HG03565 (cell line): ENCODE data around the gene VAV2.
A peak's percentile ranks its signal among the peaks of the same experiment; 100 is the strongest.

Experiments
- ATAC-seq: cut with Tn5 transposase; IDR thresholded peaks from one replicate; pipeline ENCODE4 v1.9.1; 2021; ENCODE audit warnings: mild to moderate bottlenecking, moderate library complexity; ENCODE audit not compliant: unreplicated experiment

The VAV2 gene

DNA sequence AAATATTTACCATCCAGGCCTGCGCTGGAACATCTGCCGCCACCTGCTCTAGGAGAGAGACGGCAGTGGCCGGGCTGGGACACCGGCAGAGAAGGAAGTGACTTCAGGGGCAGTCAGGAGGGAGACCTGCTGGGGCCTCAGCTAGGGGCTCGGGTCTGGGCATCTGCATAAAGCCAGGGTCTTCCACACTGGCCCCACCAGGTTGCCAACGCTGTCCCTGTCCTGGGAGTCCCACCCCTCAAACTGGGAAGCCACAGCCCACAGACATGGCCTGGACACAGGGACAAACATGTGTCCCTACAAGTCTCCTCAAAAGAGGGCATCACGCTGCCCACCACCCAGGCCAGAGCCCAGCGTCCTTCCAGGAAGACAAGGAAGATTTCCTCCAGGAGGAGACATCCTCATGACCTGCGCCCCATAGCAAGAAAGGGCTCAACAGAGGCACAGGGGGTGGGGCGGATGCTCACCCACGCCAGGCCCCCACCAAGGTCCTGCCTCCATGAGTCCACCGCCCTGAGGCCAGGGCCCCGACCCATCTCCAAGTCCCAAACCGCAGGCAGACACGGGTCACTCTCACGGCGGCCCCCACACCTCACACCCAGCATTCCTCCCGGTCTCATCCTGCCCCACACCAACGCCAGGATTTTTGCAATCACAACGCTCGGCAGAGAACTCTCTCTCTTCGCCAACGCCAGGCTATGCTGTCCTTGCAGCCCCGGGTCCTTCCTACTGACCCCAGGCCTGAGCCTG, 9.0 kb downstream of the VAV2 start:
- ATAC-seq = no peak

DNA sequence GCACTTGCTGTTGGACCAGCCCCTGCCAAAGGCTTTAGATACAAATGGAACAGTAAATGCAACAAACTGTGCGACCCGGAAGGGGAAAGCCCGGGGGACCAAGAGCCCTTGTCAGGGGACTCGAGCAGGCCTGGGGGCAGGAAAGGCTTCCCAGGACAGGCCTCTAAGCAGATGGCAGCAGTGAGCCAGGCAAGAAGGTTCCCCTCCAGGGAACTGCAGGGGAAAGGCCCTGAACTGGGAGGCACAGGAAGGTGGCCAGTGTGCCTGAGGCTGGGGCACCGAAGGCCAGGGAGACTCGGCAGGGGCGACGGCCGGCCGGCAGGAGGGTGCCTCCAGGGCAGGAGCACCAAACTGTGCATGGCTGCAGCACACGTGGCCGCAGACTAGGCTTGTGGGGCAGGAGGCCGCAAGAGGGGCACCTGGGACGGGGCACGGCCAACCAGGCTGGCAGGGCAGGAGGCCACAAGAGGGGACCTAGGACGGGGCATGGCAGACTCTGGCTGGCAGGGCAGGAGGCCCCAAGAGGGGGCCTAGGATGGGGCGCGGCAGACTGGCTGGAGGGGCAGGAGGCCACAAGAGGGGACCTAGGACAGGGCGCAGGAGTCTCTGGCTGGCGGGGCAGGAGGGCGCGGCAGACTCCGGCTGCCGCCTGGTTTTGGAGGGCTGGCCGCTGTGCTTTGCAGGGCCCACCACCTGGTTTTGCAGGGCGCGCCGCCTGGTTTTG, 10.0 kb downstream of the VAV2 start:
- ATAC-seq = no peak

DNA sequence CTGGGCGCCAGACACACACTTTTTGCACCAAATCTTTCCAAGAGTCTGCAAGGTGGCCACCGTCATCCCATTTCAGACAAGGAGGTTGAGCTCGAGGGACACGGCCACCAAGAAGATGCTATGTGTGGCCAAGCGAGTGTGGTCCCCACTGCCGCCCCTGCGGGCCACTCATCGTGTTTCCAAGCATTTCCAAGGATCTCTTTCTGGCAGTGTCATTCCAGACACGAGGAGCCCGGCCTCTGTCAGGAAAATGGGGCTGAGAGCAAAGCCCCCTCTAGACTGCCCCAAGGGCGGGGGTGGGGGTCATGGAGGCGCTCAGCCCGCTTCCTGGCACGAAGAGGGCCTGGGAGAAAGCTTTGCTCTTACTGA, 10.6 kb downstream of the VAV2 start:
- no peak for ATAC-seq

DNA sequence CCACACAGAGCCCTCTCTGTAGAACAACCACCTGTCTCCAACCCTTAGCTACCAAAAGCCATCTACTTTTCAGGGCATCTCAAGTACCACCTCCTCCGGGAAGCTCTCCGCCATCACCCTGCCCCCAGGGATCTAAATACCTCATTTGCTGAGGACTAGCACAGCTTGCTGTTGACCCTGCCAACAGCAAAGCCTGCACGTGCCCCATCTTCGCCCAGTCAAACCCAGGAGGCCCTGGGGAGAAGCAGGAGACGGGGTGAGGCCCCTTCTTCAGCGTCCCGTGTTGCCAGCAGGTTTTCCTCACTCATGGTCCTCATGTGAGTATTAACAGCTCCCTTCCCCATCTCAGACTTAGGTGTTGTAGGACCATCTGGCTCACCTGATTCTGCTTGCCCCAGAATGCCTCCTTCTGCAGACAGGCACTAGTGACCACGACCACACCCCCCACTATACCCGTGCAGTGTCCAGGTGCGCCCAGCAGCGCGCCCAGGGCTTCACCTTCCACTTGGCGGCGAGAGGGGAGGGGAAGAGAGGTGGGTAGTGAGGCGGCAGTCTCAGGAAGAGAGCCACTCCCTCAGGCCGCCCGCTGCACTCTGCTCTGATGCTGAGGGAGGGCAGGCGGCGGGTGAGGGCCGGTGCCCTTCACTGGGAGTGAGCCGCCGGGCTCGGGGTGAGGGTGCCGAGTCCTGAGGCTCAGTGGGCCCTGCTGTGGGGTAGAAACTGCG, 11.1 kb downstream of the VAV2 start:
- ATAC-seq = no peak

DNA sequence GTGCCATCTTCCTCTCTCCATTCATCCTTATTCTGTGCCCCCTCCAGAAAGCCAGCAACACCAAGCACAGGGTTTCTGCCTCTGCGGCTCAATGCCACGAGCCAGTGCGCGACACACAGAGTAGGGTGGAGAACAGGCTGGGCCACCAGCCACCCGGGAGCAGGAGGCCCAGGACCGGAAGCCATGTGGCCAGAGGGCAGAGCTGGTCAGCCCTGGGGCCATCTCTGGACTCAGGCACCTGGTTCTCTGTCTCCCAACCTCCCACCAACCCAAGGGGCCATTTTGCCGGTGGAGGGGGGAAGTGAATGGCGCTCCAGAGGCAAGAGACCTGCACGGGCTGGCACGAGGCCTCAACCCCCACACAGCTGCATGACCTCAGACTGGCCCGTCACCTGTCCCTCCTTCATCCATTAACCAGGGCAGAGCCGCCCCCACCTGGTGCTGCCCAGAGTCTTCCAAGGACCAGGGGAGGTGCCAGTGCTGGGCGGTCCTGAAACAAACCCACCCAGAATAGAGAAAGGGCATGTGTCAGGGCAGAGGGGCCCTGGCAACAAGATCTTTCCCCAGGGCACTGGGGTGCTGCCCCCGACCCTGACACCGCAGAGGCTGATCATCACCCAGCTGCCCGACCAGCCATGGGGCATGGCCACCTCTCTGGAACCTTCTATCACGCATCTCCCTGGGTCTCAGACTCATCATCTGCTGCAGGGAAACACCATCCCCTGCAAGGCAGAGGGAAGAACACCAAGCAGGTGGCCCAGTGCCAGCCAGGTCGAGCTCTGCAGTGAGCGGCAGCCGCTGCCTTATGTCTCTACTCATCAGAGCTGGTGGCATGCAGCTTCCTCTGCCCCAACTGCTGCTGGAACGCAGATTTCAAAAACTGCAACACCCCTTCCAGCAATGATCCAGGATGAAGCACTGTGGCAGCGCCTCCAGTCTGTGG, 11.9 kb downstream of the VAV2 start:
- peak; percentile 17 for ATAC-seq

DNA sequence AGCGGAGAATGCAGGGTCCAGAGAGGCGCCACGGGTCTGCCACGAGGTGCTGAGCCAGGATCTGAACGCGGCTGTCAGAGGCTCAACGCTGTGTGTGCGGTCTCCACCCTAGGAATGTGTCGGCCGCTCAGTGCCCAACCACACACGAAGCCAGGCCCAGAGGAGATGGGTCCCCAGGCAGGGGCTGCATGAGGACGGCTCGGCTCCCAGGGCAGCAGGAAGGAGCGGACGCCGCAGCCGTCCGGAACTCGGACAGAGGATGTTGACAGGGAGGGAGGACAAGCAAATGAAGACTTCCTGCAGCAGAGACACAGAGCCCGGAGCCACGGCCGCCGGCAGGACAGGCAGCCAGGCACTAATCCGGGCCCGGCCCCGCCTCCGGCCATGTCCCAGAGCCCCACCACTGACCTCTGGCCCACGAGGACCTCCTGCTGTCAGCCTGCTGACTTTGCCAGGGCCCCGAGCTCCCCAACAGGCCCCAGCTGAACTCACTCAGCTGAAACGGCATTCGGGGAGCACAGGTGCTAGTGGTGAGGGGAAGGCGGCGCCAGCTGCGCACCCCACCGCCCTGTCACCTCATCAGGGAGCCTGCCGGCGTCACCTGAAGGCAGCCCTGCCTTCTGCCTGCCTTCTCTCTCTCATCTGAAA, 12.7 kb downstream of the VAV2 start:
- ATAC-seq = peak; percentile 40

DNA sequence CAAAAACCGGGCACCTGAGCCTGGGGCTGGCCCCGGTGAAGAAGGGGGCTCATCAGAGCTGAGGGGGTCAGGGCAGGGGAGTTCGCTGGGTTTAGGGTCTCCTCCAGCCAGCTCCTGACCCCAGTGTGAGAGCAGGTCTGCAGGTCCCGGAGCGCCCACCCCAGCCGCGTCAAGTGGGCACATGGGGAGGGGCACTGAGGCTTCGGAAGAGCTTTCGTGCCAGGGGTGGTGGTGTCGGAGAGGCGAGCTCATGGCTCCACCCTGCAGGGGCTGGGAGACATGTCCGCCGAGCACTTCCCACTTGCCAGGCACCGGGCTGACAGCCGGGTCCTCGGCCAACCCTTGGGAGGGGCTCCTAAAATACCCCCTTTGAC, 13.2 kb downstream of the VAV2 start:
- no peak for ATAC-seq

DNA sequence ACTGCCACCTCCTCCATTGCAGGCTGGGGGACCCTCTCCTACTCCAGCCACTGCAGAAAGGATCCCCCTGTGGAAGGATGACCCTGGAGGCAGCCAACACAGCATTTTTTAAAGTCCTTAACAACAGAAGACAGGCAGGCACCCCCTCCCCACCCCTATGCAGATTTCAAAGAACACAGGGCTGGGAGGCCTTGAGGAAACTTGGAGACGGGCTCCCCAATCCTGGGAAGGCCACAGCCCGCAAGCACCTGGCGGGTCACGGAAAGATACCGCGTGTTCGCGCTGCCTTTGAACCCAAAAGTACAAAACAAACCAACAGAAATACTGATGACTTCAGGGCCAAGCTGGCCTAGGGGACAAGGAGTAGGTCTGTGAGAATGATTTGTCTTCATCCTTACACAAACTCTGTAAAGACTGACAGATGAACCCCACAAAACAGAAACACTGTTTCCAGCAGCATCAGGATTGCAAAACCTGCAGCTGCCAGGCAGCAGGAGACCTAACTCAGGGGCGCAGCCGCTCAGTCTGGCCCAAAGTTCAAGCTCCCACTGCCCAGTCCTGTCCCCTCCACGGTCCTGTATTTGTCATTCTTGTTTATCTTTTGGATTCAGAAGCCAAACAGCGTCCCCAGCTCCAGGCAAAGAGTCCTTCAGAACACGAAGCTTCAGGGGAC, 13.8 kb downstream of the VAV2 start:
- ATAC-seq = no peak

DNA sequence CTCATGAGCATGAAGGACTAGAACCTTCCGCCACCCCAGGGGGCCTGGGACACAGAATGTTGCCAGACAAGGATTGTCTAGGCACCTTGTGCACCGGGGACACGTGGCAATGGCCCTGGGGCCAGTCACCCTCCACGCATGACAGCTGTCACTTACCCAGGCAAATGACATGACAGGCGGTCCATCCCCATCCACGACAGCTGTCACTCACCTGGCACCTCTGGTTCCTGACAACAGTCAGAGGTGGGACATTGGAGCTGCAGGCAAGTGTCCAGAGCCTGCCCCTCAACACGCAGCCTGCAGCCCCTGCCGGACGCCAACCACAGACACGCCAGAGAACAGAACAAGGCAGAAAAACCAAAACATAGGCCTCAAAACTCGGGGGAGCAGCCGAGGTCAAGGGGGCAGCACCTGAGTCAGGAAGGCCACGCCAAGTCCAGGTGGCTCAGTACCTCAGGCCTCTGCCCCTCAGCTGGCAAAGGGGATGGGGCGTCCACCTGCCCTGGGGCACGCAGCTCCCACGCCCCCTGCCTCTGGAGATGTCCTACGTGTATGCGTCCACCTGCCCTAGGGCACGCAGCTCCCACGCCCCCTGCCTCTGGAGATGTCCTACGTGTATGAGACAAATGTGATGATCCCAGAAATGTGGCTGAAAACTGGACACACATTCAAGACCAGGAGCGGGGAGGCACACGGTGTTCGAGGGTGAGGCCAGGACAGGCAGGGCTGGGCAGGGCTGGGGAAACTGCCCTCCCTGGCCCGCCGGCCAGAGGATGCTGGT, 14.5 kb downstream of the VAV2 start:
- no peak for ATAC-seq

DNA sequence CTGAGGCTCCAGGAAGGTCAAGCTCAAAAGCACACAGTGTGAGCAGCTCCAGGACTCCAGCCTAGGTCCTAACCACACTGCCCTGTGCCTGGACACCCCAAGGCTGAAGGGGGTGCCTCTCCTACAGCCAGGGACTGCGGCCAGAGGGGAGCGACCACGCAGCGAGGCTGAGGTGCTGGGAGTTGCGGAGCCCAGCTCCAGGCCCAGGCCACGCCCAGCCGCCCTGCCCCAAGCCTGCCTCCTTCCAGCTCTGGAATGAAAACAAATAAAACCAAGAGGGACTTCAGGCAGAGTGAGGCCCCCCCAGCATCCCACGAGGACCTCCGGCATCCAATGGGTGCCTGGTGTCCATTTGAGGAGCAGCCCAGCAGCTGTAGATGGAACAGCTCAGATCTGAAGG, 15.2 kb downstream of the VAV2 start:
- ATAC-seq = no peak

DNA sequence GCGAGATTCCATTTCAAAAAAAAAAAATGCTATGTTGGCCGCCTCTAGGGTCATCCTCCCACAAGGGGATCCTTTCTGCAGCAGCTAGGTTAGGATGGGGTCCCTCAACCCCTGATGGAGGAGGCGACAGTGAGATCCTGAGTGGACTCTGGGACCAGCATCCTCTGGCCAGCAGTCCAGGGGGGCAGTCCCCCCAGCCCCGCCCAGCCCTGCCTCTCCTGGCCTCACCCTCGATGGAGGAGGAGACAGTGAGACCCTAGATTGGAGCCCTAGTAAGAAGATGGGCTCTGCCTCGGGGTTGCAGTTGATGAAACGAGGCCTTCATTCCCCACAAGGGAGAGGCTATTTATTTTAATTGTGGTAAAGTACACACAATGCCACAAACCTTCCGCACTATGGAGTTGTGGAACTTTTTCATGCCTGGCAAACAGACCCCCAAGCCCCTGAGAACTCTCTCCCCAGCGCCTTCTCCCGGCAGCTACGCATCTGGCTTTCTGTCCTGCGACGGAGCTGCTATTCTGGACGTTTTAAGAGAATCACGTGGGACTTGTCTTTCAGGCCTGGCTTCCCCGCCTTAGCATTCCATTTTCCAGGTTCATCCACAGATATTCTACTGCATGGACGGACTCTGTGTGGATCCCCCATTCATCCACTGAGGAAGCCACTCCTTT, 15.8 kb downstream of the VAV2 start:
- no peak for ATAC-seq

DNA sequence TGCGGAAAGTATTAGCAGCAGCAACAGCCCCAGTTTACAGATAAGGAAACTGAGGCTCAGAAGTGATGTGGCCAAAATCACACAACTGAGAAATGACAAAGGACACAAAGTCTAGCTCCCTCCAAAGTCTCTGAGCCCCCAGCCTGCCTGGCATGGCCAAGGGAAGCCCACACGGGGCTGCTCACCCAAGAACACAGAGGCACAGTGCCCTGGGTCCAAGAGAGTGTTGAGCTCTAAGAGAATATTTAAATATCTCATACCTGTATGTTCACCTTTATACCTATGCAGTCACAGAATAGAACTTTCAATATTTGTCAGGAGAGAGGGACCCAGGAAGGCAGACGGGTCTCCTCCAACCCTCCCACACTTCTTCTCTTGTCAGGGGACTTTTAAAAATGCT, 16.6 kb downstream of the VAV2 start:
- ATAC-seq = no peak

DNA sequence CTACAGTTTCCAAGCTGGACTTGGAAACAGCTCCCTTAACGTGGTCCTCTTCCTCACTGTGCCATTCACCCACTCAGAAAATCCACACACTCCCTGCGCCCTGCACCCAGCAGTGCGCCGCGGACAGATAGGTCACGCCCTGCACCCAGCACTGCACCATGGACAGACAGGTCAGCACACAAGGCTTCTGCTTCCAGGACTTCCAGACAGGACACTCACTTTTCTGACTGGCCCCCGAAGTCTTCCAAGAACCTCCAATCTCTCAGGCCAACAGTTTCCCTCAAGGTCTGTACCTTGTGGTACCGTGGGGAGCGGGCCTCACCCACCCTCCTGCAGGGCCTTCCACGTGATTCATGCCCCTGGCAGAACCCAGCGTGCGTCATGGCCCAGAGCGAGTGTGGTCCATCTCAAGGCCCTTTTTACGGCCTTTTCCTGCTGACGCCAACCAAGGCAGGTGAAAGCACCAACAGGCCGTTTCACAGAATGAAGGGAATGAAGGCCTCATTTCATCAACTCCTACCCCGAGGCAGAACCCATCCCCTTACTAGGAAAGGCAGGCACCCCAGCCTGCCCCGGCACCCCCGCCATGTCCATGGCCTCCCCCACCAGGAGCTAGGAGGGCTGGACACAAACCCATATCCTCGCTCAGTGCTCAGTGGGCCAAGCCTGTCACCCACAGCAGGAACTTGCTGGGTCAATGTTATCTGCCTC, 17.3 kb downstream of the VAV2 start:
- no peak for ATAC-seq

DNA sequence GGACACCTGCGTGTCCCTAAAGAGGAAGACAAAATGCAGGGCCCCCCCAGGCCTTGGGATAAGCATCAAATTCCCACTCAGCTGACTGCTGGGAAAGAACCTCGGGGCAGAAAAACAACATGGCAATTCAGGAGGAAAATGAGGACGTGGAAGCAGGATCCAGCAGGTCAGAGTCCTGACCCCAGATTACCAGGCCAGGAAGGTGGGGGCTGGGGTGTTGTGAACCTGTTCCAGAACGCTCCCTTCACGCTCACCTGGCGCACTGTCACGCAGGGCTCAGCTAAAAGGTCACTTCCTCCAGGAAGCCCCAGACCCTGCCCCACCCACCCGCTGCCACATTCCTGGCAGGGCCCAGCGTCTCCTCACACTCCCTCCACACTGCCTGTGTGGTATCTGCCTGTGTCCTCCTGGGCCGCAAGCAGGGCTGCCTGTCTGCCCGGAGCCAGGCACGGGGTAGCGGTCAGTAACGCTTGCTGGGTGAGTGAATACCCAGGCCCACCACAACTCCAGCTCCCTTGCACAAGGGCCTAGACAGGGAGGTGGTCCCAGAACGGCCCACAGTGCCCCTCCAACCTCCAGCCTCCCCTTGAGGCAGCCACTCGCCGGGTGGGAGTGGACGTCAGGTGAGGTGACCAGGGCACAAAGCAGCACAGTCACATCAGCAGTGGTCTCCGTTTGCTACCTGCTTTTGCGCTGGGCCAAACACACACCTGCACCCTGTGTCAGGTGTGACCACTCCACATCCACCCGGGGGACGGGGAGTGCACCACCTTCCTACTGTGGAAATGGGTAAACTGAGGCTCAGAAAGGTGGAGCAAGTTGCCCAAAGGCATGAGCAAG, 18.1 kb downstream of the VAV2 start:
- no peak for ATAC-seq

DNA sequence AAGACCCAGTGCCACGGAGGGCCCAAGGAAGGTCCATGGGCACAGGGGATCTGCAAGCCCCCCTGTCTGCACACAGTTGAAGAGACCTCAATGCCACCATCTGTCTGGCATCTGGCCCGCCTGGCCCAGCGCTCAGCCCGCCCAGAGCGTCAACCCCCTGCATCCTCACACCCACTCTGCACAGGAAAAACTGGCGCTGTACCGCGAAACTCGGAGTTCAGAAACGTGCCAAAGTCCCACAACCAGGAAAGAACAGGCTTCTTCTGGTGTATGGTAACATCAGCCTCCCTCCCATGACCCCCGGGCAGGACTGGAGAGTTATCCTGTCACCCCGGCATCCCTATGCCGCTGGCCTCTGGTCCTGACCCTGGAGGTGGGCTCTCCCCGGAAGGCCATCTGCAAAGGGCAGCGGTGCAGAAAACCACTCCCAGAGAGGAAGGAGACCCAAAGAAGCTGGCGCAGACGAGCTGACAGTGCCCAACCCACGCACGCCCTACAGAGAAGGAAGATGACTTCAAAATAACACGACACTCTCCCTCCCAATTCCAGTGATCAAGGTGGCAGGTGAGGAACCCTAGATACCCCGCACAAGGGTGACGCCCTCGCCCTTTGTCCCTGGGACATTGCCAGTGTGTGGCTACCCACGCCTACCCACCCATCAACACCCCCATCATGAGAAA, 18.9 kb downstream of the VAV2 start:
- no peak for ATAC-seq
